Activated effector memory CD4-positive, alpha-beta T cell treated with Interleukin-2 at 50 U/mL for 16 hours (primary cell): ENCODE measurements around the gene PLA2G15.
A peak's percentile ranks its signal among the peaks of the same experiment; 100 is the strongest.

Source experiments
- DNase-seq: peaks from one replicate; pipeline ENCODE4 v3.0.0-alpha.2; 2020

Gene PLA2G15, protein sequence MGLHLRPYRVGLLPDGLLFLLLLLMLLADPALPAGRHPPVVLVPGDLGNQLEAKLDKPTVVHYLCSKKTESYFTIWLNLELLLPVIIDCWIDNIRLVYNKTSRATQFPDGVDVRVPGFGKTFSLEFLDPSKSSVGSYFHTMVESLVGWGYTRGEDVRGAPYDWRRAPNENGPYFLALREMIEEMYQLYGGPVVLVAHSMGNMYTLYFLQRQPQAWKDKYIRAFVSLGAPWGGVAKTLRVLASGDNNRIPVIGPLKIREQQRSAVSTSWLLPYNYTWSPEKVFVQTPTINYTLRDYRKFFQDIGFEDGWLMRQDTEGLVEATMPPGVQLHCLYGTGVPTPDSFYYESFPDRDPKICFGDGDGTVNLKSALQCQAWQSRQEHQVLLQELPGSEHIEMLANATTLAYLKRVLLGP

DNA sequence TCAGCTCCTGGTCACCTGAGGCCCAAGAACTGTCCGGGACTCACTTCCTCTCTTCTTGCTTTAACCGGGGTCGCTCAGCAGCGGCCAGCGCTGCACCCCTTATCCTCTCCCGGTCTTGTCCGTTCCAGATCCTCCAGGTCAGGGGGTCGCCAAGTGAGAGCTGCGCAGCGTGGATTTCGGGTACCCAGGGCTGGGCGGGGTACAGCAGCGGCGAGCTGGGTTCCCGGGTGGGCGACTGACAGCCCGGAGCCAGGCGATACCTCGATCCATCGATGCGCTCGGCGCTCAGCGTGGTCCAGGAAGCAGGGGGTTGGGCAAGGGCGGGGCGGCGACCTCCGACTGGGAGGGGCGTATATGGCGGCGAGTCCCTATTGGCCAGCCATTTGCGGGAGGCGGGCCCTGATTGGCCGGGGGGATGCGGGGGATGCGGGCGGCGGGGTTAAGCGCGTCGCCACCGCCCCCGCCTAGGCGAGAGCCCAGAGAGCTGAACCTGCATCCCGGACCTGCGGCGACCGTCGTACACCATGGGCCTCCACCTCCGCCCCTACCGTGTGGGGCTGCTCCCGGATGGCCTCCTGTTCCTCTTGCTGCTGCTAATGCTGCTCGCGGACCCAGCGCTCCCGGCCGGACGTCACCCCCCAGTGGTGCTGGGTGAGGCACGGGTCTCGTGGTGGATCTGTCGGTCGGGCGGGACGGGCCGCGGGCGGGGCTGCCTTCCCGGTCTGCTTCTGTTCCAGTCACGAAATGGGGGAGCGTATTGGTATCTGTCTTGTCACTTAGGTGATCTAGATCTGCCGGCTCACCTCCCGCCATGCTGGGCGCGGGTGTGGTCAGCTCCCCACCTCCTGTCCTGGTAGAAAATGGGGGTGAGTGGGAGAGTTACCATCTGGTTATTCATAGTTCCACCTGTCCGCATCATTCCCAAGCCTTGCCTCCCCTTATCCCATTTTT lies at the start of gene PLA2G15:
PLA2G15 (plus strand) TSS at position 471 of the 951 bp plus-strand sequence; CDS start at position 525, 54 bp downstream.
- peak; percentile 96 for DNase-seq

DNA sequence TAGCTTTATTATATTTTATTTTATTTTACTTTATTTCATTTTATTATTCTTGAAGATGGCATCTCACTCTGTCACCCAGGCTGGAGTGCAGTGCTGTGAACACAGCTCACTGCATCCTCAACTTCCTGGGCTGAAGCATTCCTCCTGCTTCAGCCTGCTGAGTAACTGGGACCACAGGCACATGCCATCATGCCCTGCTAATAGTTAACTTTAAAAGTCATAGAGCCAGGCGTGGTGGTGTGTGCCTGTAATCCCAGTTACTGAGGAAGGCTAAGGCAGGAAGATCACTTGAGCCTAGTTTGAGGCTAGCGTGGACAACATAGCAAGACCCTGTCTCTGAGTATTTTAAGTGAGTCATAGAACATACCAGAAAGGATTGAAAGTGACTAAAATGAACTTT lies 47.9 kb upstream of the PLA2G15 start:
- DNase-seq = no peak

DNA sequence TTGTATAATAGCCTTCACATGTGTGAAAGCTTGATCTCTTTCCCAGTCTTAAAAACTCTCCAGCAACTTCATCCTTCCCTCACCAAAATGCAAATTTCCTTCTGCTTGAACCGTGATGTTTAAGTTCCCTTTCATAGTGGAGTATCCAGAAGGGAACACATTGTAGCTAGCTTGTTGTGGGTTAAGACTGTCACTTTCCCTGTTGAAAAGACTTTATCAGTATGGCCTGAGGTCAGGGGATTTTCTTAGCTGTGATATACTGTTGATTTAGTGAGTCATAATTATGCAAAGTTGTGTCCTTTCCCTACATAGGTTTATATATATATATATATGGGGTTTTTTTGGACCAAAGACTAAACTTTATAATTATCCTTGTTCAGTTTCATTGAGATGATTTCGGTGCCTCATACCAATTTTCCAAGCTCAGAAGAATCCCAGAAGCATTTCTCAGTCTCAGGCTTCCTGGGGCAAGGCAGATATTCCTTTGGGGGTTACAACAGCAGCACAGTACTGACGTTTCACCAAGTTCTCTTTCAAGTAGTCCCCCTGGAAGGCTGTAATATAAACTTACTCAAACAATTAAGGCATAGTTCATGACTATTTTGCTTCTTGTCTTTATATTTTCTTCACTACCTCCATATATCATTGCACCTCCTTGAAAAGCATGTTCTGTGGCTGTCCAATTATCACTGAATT lies 44.9 kb upstream of the PLA2G15 start:
- DNase-seq = no peak

DNA sequence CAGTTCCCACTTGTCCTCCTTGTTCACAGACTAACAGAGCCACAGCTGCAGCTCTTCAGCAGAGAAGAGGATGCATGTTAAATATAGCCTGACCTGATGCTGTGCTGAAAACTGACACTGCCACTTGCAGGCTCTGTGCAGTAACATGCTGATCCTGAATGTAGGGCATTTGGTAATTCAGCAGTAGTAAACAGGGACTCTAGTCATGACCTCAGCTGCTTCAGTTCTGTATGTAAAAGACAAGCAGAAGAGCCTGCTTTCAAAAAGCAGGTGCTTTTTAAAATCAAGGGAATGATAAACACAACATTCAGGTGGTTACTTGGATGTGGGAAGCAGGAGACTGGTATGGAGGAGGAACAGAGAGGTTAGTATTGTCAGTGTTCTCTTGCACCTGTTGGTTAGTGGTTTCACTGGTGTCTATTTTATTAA lies 43.1 kb upstream of the PLA2G15 start:
- no peak for DNase-seq

DNA sequence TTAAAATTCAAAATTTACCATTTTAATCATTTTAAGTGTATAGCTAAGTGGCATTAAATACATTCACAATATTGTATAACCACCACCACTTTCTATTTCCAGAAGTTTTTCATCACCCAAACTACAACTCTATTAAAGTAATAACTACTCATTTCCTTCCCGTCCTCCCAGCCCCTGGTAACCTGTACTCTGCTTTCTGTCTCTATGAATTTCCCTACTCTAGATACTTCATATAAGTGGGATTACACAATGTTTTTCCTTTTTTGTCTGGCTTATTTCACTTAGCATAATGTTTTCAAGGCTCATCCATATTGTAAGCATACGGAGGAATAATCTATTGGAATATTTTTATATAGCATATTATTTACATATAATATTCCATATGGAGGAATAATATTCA lies 38.9 kb upstream of the PLA2G15 start:
- DNase-seq = no peak

DNA sequence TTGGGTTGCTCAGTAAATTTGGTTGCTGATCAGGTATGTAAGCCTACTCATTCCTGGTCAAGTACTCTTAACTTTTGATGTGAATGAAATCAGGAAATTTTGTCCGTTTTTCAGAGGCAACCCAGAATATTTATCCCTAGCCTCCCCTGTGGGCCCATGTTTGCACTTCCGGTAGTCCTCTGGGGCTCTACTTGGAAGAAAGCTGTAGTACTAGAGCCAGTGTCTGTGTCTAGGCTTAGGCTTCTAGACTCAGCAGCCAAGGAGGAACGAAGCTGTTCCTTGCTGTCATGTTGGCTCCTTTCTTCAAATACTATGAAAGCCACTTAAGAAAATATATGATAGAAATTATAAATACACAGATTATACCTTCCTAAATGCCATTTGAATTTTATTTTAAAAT lies 30.4 kb upstream of the PLA2G15 start:
- no peak for DNase-seq

DNA sequence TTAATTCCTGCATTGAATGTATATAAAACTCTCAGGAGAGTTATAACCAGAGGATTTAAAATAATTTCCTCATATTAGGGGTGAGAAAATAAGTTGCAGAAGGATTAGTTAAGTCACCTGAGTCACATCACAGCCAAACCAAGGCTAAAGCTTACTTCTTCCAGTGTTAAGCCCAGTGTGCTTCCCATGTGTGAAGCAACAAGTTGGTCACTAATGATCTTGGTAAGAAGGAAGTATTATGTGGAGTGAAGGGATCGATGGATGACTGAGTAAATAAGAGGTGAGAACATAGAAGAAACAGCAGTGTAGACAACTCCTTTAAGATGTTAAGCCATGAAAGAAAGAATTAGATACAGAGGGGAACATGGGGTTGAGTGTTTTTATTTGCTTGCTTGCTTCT lies 29.9 kb upstream of the PLA2G15 start:
- no peak for DNase-seq

DNA sequence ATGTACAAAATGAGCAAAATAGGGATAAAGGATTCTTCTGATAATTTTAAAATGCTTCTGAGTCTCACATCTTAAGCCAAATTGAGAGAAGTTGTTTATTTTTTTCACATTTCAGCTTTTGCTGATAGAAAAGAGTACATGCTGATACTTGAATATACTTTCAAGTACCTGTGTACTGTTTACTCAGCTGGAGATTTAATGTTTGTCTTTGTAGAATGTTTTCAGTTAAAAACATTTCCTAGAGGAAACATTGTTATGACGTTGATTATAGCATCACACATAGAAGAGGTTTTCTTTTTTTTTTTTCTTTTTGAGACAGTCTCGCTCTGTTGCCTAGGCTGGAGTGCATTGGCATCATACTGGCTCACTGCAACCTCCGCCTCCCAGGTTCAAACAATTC lies 28.9 kb upstream of the PLA2G15 start:
- DNase-seq = no peak

DNA sequence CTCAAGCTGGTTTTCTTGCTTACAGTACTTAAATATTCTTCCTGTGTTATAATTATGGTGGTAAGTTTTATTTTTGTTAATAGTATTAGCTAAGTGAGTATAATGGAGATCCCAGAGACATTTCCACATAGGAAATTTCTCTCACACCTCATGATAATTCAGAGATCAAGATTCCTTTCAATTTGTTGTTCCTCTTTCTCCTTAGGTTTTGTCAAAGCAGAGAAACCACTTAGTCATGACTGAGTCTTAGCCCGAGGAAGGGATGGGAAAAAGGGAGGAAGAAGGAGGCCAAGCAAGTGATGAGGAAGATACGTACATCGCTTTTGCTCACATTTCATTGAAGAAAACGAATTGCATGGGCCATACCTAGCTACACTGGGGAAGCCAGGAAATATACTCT lies 27.7 kb upstream of the PLA2G15 start:
- no peak for DNase-seq

DNA sequence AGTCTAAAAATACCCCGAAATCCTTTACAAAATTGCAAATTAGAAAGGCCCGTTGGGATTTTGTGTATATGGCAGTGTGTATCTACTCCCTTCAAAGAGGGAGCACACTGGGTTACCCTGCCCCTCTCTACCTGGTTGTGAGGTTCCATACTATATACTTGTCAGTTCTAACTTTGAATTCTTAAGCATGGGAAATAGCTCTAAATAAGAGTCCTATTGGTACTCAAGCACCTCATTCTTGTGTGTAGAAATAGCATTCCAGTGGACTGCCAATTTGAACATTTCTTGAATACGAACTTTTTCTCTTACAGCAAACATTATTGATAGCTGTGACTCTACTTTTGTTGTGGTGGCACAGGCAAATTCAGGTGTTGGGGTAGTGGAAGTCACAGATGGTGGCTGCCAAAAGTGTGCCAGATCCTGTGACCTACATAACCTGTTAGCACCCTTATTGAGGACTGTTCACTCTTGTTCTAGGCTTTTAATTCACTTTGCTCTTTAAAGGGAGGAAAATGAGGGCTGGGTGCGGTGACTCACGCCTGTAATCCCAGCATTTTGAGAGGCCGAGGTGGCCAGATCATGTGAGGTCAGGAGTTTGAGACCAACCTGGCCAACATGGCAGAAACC lies 25.3 kb upstream of the PLA2G15 start:
- no peak for DNase-seq

DNA sequence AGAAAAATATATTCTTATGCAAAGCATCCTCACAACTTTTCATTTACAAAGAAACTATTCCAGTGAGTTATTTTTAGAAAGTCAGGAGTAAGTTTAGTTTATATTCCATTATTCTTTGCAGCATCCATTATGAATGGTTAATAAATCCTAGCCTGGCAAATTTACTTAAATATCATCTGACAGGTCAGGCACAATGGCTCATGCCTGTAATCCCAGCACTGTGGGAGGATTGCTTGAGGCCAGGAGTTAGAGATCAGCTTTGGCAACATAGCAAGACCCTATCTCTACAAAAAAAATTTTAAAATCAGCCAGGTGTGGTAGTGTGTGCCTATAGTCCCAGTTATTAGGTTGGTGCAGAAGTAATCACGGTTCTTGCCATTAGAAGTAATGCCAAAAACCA lies 22.1 kb upstream of the PLA2G15 start:
- no peak for DNase-seq

DNA sequence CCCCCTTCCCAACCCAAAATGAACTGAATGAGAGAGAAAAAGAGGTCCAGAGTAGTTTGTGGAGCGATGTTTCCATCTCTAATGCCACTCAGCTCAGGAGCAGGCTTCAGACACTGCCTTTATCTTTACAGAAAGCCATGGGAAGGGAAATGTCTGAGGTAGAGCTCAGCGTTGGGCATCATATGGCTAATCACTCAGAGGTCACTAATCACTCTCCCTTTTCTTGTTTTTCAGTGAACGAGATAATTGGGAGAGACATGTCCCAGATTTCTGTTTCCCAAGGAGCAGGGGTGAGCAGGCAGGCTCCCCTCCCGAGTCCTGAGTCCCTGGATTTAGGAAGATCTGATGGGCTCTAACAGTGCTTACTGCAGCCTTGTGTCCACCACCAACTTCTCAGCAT lies 19.1 kb upstream of the PLA2G15 start:
- DNase-seq = no peak

DNA sequence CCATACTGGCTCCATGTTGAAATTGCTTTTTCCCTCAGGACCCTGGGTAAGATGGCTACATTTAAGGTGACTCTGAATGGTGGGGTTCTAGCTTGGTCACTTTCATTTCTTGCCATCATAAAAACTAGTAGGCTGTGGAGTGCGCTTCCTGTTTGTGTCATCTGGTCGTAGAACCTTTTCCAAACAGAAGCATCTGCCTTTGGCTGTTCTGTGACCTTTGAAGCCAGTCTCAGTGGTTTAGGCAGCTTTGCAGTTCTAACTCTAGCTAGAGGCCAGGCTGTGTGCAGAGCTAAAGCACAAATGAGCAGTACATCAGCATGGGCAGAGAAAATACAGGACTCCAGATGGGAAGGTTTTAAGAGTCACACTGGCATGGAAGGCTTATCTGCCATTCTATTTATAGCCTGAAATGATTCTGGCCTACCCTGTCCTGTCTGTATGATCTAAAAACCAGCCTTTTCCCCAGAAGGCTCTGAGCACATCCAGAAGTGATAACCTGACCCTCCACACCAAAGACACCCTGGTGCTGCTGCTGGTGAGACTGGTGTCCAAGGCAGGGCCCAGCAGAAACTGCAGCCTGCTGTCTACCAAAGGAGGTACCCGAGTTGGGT lies 17.9 kb upstream of the PLA2G15 start:
- no peak for DNase-seq

DNA sequence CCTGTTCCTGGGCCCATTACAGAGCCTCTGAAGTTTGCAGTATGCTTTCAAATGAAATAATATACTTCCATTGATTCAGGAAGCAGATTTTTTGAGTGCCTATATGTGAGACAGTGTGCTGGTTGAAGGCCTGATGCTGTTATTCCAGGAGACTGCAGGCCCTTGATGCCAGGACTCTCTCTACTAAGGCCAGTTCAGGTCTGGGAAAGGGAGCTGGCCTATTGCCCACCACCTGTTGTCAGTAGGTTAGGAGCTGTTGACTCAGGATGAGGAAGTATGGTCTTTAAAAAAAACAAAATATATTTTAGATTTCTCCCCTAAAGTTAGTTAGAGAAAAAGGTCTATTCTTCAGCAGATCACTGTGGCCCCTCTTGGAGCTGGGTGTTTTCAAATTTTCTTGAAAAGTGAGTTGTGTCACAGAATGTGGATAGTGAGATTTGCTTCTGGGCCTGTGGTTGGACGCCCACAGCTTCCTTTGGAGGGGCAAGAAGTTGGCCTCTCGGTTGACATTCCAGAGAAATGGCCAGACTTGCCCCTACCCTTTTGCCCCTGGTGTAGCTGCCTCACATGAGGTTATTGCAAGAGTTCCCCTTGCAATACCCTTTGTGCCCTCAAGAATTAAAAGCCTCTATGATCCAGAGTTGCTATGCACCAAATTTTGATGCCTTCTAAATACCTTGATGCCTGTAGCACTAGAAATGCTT lies 17.2 kb upstream of the PLA2G15 start:
- DNase-seq = no peak

DNA sequence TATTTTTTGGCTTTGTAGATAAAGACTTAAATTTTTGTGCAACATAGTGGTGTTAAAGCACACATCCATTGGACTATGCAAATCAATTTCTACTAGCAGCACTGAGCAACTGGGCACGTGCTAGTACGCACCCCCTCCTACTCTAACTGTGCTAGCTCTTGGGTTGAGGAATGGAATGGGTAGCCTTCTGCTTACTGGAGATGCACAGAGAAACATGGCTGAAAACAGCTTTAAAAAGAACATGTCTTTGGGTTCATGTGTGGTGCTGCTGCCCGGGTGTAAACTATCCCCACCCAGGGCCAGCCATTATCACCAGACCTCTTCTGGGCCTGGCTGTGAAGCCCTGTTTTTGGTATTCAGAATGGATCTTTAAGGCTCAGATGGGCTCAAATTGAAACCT lies 16.5 kb upstream of the PLA2G15 start:
- DNase-seq = no peak

DNA sequence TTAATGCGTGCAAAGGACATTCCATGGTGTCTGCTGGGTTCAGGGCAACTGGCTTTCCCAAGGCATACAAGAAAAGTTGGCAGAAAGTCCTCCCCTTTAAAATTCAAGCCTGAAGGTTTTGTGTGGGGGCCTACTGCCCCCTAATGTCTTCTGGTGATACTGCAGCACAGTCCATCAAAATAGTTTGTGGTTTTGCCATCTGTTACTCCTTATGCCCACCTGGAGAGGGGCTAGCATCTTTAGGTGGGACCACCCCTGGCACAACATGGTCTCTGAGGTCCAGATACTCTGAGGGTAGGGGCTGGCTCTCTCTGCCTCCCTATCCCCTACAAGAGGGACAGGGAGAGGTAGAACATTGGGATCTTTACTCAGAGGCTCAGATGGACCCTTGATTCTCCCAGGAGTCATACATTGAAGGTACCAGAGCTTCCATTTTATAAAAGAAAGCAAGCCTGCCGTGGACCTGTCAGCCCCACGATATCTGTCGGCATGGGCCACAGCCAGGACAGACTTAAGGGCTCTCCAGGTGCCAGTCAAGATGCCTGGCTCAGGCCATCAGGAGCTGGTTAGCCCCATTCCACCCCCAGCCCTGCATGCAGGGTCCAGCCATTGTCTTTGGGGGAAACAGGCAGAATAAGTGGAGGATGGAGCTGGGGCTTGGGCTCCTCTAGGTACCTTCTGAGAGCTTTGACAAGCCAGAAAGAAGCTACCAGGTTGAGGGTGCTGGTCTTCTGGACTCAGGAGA lies 15.6 kb upstream of the PLA2G15 start:
- peak; percentile 32 for DNase-seq

DNA sequence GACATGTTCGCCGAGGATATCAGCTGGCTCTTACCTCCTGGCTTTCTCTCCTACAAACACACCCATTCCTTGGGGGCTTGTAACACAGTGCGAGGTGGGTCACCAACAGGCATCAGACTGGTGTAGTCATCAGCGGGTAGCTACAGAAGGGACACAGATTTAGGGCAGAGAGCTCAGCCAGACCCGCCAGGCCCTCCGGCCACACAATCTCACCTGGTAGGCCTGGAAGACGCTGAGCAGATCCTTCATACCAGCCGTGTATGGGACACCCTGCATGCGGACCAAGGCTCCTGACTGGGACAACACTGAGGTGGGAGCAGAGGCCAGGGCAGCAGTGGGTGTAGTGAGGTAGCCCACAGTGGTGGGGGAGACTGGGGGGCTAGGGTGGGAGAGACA lies 15.0 kb upstream of the PLA2G15 start:
- no peak for DNase-seq

DNA sequence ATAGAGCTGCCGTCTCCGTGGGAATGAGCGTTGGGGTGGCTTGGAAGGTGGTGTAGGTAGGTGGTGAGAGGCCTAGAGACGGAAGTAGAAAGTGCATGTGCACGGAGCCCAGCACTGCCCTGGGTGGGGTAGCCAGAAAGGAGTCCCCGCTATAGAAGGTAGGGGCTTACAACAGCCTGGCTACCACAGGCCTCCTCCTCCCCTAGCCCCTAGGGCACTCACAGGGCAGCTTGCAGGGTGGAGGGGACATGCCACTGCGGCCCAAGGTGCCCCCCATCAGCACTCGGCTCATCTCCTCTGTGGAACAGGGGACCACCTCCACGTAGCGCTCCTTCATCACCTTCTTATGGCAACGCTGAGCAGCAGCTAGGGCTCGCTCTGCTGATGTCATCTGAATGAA lies 14.2 kb upstream of the PLA2G15 start:
- no peak for DNase-seq

DNA sequence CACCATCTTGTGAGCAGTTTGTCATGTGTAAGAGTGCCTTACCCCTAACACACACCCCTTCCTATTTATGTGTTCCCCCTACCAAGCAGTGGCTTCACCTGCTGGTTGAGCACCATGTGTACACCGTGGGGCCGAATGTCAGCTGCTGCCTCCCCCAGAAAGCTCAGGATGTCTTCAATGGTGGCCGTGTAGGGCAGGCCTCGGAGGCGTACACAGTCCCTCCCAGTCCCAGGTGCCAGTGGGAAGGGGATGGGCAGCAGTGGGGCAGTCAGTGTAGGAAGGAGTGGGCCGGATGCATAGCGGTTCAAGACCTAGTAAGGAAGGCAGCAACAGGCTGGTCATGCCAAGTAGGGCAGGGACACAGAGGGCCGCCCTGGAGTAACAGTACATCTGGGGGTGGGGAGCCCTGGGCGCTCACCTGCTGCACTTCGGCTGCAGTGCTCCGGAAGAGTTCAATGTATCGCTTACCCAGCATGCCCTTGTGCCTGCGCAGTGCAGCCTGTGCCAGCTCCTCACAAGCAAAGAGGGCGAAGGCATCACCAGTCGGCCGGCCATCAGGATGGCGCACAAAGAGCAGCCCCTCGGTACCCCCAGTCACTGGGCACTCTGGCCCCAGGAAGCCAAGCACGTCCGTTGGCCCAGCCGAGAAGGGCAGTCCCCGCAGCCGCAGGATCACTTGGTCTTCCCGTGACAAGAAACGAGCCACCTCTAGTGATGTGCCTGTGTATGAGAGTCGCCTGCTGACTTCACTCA lies 13.6 kb upstream of the PLA2G15 start:
- DNase-seq = no peak

DNA sequence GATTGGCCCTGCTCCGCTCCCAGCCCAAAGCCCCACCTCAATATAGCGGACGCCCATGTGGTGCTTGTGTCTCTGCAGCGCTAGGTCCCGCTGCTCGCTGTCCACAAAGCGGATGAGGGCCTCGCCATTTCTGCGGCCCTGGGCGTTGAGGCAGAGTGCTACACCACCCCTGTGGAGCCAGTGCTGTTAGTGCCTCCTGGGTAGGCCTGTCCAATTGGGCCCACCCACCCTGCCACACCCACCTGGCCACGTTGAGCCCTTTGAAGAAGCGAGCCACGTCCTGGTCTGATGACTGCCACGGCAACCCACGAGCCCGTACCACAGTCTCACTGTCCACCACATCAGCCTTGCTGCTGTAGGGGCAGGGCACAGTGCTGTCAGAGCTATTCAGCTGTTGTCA lies 12.8 kb upstream of the PLA2G15 start:
- DNase-seq = no peak
